Measurements from ENCODE around the gene CNTNAP2. TPM values are rescaled to one million over a fixed set of nuclear protein-coding genes. Genes with fewer than 3 reads are reported as not detected.

Gene CNTNAP2
- total and polyA plus RNA-seq, 3 experiments from 2014 or later, result not detected

DNA sequence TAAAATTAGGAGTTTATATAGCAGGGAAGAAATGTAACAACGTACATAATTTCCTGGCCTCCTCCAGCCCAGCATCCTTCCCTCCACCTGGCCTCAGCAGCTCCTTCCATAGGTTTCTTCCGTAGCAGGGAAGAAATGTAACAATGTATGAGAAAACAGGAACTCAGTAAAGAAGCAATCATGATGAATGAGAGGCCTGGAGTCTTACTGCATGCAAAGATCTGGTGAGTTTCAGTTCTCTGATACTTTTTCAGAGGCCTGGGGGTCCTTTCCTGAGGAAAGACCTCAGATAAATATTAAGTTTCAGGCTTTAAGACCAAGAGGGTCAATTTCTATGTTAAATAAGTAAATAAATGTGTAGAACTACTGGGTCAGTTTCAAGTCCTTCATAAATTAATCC is 2318.3 kb downstream of the CNTNAP2 start:
- no peaks in the 10 kb centered on the region for H3K36me3 Mint-ChIP-seq
- no peaks in the 10 kb centered on the region for H3K4me1 Mint-ChIP-seq
- no peak overlapping the region for H3K4me3 Mint-ChIP-seq
- Histone ChIP-seq H3K4me3 (ENCODE audit: low read length) (no peak overlapping the region), H3K27ac (ENCODE audit: low read depth, low read length) (no peak overlapping the region), H3K4me1 (ENCODE audit: insufficient read depth, low read length) (no peaks in the 10 kb centered on the region), H3K9me3 (ENCODE audit: low read length) (no peaks in the 10 kb centered on the region), H3K36me3 (ENCODE audit: insufficient read depth, low read length) (no peaks in the 10 kb centered on the region), H3K27me3 (ENCODE audit: insufficient read depth, low read length, poor library complexity, severe bottlenecking) (no peaks in the 10 kb centered on the region)
- no peak overlapping the region for H3K27ac Mint-ChIP-seq
- H3K27me3 Mint-ChIP-seq, result peaks cover 0 to 6% of the 10 kb centered on the region in 2 donors
- DNase-seq, result no peak
- ChIA-PET CTCF (no interaction called here), POLR2A (no interaction called here)
- H3K9me3 Mint-ChIP-seq, result peaks cover 0 to 3% (median 0%) of the 10 kb centered on the region in 5 donors

DNA sequence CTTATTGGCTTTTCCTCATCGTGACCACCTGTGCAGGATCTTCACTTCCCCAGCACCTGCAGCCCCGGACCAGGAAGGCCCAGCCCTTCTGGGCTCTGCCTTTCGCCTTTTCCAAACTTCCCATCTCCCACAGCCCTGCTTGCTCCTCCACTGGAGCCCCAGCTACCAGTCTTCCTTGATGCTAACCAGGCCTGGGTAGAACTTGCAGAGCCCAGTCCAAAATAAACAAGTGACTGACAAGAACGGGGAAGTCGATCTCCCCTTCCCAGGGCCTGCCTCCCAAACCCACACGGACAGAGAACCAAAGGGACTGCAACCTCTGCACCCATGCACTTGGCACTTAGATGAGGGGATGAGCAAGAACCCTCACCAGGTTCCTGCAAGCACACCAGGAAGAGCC is 2319.1 kb downstream of the CNTNAP2 start:
- H3K4me1 Mint-ChIP-seq, result no peaks in the 10 kb centered on the region
- H3K27me3 ChIP-seq (ENCODE audit: insufficient read depth, low read length, poor library complexity, severe bottlenecking), result no peaks in the 10 kb centered on the region
- H3K27ac Mint-ChIP-seq, result no peak overlapping the region
- POLR2A ChIA-PET, result no interaction called here
- H3K9me3 Mint-ChIP-seq, result no peaks in the 10 kb centered on the region
- H3K27me3 Mint-ChIP-seq, result peaks cover 4% of the 10 kb centered on the region in 2 donors
- no peak overlapping the region for H3K27ac ChIP-seq (ENCODE audit: low read depth, low read length)
- no peaks in the 10 kb centered on the region for H3K36me3 Mint-ChIP-seq
- H3K9me3 ChIP-seq (ENCODE audit: low read length), result no peaks in the 10 kb centered on the region
- H3K4me1 ChIP-seq (ENCODE audit: insufficient read depth, low read length), result no peaks in the 10 kb centered on the region
- H3K36me3 ChIP-seq (ENCODE audit: insufficient read depth, low read length), result no peaks in the 10 kb centered on the region
- no peak overlapping the region for H3K4me3 Mint-ChIP-seq
- H3K4me3 ChIP-seq (ENCODE audit: low read length), result no peak overlapping the region
- CTCF ChIA-PET, result no interaction called here
- DNase-seq, result no peak

DNA sequence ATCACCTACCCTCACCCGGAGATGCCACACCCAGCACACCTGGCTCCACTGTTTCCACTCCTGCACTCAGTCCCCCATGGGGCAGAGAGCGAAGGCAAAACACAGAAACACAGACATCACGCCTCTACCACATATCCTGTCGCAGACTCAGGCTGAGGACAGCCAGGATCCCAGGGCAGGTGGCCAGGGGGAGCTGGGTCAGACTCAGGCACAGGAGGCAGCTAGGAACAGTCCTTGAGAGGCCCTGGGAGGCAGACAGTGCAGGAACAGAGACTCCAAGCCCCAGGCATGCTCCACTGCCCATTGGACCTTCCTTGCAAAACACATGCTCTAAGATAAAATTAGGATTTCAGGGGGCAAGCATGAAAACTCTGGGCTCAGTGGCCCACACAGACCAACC is 2319.5 kb downstream of the CNTNAP2 start:
- Mint-ChIP-seq H3K27me3 (peaks cover 4% of the 10 kb centered on the region in 2 donors), H3K4me3 (no peak overlapping the region), H3K27ac (no peak overlapping the region), H3K9me3 (no peaks in the 10 kb centered on the region), H3K36me3 (no peaks in the 10 kb centered on the region), H3K4me1 (no peaks in the 10 kb centered on the region)
- no peaks in the 10 kb centered on the region for H3K36me3 ChIP-seq (ENCODE audit: insufficient read depth, low read length)
- ChIA-PET POLR2A (no interaction called here), CTCF (no interaction called here)
- no peaks in the 10 kb centered on the region for H3K9me3 ChIP-seq (ENCODE audit: low read length)
- no peak overlapping the region for H3K4me3 ChIP-seq (ENCODE audit: low read length)
- H3K27me3 ChIP-seq (ENCODE audit: insufficient read depth, low read length, poor library complexity, severe bottlenecking), result no peaks in the 10 kb centered on the region
- H3K4me1 ChIP-seq (ENCODE audit: insufficient read depth, low read length), result no peaks in the 10 kb centered on the region
- no peak overlapping the region for H3K27ac ChIP-seq (ENCODE audit: low read depth, low read length)
- DNase-seq, result no peak

DNA sequence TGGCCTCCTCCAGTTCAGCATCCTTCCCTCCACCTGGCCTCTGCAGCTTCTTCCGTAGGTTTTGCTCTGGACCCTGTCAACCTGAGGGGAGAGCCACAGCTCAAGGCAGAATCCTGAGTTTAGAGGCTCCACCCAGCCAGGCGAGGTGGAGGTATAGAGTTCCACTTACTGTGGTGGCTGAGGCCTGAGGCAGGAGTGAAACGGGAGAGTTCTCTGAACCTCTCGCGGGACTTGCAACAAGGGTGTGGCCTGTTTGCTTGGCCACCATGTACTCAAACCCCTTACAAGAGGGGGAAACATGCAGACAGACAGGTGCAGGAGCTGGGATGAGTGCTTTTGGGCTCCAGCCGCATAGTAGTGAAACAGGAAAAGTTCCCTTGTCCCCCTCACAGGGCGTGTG is 2320.0 kb downstream of the CNTNAP2 start:
- Mint-ChIP-seq H3K27ac (no peak overlapping the region), H3K36me3 (peaks cover 0 to 1% (median 0%) of the 10 kb centered on the region in 3 donors), H3K9me3 (no peaks in the 10 kb centered on the region), H3K4me1 (no peaks in the 10 kb centered on the region), H3K27me3 (peaks cover 4% of the 10 kb centered on the region in 2 donors), H3K4me3 (no peak overlapping the region)
- POLR2A ChIA-PET, result no interaction called here
- Histone ChIP-seq H3K4me1 (ENCODE audit: insufficient read depth, low read length) (no peaks in the 10 kb centered on the region), H3K27ac (ENCODE audit: low read depth, low read length) (no peak overlapping the region), H3K27me3 (ENCODE audit: insufficient read depth, low read length, poor library complexity, severe bottlenecking) (no peaks in the 10 kb centered on the region), H3K4me3 (ENCODE audit: low read length) (no peak overlapping the region), H3K36me3 (ENCODE audit: insufficient read depth, low read length) (no peaks in the 10 kb centered on the region), H3K9me3 (ENCODE audit: low read length) (no peaks in the 10 kb centered on the region)
- CTCF ChIA-PET, result no interaction called here
- no peak for DNase-seq

DNA sequence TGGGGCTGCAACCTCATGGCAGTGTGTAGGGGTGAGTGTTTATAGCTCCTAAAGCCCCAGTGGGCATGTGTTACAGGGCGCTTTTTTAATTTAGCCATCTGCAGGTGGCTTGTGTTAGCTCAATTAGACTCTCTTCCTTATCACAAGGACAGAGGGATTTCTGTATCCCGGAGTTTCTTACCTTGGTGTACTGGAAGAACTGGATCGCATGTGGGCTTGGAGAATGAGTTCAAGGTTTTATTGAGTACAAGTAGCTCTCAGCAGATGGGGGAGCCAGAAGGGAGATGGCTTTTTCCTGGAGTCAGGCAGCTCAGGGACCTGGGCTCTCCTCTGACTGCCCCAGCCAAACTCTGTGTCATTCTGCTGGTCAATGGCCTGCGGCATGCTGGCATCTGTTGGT is 2320.4 kb downstream of the CNTNAP2 start:
- Histone ChIP-seq H3K4me3 (ENCODE audit: low read length) (no peak overlapping the region), H3K36me3 (ENCODE audit: insufficient read depth, low read length) (no peaks in the 10 kb centered on the region), H3K4me1 (ENCODE audit: insufficient read depth, low read length) (no peaks in the 10 kb centered on the region), H3K9me3 (ENCODE audit: low read length) (no peaks in the 10 kb centered on the region), H3K27ac (ENCODE audit: low read depth, low read length) (no peak overlapping the region), H3K27me3 (ENCODE audit: insufficient read depth, low read length, poor library complexity, severe bottlenecking) (no peaks in the 10 kb centered on the region)
- no peaks in the 10 kb centered on the region for H3K9me3 Mint-ChIP-seq
- ChIA-PET CTCF (no interaction called here), POLR2A (no interaction called here)
- no peak overlapping the region for H3K27ac Mint-ChIP-seq
- DNase-seq, result no peak
- H3K27me3 Mint-ChIP-seq, result peaks cover 4 to 5% of the 10 kb centered on the region in 2 donors
- no peaks in the 10 kb centered on the region for H3K4me1 Mint-ChIP-seq
- no peak overlapping the region for H3K4me3 Mint-ChIP-seq
- peaks cover 0 to 1% (median 0%) of the 10 kb centered on the region in 3 donors for H3K36me3 Mint-ChIP-seq

DNA sequence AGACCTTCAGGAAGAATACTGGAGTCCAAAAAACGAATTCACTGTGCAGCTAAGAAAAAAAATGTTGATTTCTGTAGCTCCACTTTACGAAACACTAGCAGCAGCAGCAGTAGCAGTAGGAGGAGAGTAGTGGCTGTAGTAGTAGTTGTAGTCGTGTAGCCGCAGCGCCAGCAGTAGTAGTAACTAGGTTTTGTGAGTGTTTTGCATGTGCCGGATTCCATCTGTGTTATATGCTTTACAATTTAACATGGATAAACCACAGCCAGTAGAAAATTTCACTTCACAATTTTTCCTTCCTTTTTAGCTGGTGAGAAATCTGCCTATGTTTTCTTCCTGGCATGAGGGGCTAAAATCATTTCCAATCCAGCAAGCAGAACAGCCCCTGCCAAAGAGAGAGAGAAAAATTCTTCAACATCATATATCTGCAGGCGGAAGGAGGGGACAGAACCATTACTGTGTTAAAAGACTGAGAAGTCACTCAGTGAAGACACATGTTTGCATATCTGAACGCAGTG is 2325.6 kb downstream of the CNTNAP2 start:
- CTCF ChIA-PET, result interaction anchor here (0.9 kb wide), 1 partner anchor 14 kb away, joined by 3 read pairs; no protein-coding TSS in a partner anchor
- H3K4me1 ChIP-seq (ENCODE audit: insufficient read depth, low read length), result no peaks in the 10 kb centered on the region
- Mint-ChIP-seq H3K4me3 (no peak overlapping the region), H3K9me3 (peaks cover 0 to 3% (median 0%) of the 10 kb centered on the region in 5 donors), H3K27me3 (peaks cover 4 to 5% of the 10 kb centered on the region in 2 donors), H3K36me3 (peaks cover 0 to 1% (median 0%) of the 10 kb centered on the region in 3 donors), H3K27ac (no peak overlapping the region), H3K4me1 (no peaks in the 10 kb centered on the region)
- H3K9me3 ChIP-seq (ENCODE audit: low read length), result no peaks in the 10 kb centered on the region
- no peaks in the 10 kb centered on the region for H3K27me3 ChIP-seq (ENCODE audit: insufficient read depth, low read length, poor library complexity, severe bottlenecking)
- no peak for DNase-seq
- POLR2A ChIA-PET, result no interaction called here
- no peak overlapping the region for H3K4me3 ChIP-seq (ENCODE audit: low read length)
- H3K36me3 ChIP-seq (ENCODE audit: insufficient read depth, low read length), result no peaks in the 10 kb centered on the region
- no peak overlapping the region for H3K27ac ChIP-seq (ENCODE audit: low read depth, low read length)

DNA sequence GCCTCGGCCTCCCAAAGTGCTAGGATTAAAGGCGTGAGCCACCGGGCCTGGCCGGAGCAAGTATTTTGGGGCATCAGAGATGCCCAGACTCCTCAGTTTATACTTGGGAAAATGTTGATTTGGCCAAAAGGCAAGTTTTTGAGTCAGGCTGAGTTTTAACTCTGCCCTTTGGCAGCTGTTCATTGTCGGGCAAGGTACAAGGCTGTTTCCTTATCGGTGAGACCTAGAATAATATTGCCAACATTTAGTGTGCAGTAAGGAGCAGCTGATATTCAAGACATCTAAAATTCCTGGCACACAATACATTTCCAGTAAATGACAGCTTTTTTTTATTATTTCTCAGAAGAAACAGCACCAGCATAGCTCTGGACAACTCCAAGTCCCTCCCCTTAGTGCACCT is 2326.3 kb downstream of the CNTNAP2 start:
- H3K4me1 Mint-ChIP-seq, result no peaks in the 10 kb centered on the region
- H3K9me3 Mint-ChIP-seq, result peaks cover 0 to 3% (median 0%) of the 10 kb centered on the region in 5 donors
- peaks cover 0 to 1% (median 0%) of the 10 kb centered on the region in 3 donors for H3K36me3 Mint-ChIP-seq
- H3K4me3 ChIP-seq (ENCODE audit: low read length), result no peak overlapping the region
- DNase-seq, result no peak
- H3K27ac Mint-ChIP-seq, result no peak overlapping the region
- ChIA-PET CTCF (no interaction called here), POLR2A (no interaction called here)
- no peaks in the 10 kb centered on the region for H3K4me1 ChIP-seq (ENCODE audit: insufficient read depth, low read length)
- H3K36me3 ChIP-seq (ENCODE audit: insufficient read depth, low read length), result no peaks in the 10 kb centered on the region
- no peaks in the 10 kb centered on the region for H3K9me3 ChIP-seq (ENCODE audit: low read length)
- H3K27ac ChIP-seq (ENCODE audit: low read depth, low read length), result no peak overlapping the region
- no peaks in the 10 kb centered on the region for H3K27me3 ChIP-seq (ENCODE audit: insufficient read depth, low read length, poor library complexity, severe bottlenecking)
- no peak overlapping the region for H3K4me3 Mint-ChIP-seq
- peaks cover 4 to 5% of the 10 kb centered on the region in 2 donors for H3K27me3 Mint-ChIP-seq

DNA sequence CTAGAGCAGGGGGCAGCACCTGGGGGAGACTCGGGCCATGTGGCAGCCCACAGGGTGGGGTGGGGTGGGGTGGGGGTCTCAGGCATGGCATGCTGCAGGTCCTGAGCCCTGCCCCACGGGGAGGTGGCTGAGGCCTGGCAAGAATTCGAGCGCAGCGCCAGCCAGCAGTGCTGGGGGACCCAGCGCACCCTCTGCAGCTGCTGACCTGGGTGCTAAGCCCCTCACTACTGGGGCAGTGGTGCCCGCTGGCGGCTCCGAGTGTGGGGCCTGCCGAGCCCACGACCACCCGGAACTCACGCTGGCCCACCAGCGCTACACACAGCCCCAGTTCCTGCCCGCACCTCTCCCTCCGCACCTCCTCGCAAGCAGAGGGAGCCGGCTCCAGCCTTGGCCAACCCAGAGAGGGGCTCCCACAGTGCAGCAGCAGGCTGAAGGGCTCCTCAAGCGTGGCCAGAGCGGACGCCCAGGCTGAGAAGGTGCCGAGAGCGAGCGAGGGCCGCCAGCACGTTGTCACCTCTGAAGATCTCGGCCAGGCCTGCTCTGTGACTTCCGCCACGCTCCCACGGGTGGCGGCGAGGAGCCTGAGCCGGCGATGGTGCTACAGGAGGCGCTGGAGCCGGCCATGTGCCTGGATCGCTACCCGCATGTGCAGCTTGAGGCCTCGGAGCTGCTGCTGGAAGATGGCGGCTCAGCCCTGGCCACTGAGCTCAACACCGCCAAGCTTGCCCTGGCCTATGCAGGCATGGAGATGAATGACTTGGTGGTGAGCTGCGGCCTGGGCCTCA is 2328.9 kb downstream of the CNTNAP2 start:
- H3K9me3 Mint-ChIP-seq, result peaks cover 0 to 3% (median 0%) of the 10 kb centered on the region in 5 donors
- CTCF ChIA-PET, result no interaction called here

More for the DNA sequence above, 2328.9 kb downstream of the CNTNAP2 start:
- H3K4me3 Mint-ChIP-seq, result no peak overlapping the region
- peaks cover 1 to 2% of the 10 kb centered on the region in 2 donors for H3K27me3 Mint-ChIP-seq
- POLR2A ChIA-PET, result no interaction called here
- DNase-seq, result no peak
- peaks cover 0 to 3% (median 0%) of the 10 kb centered on the region in 3 donors for H3K36me3 Mint-ChIP-seq
- Histone ChIP-seq H3K4me1 (ENCODE audit: insufficient read depth, low read length) (no peaks in the 10 kb centered on the region), H3K27ac (ENCODE audit: low read depth, low read length) (no peak overlapping the region), H3K27me3 (ENCODE audit: insufficient read depth, low read length, poor library complexity, severe bottlenecking) (no peaks in the 10 kb centered on the region), H3K9me3 (ENCODE audit: low read length) (no peaks in the 10 kb centered on the region), H3K36me3 (ENCODE audit: insufficient read depth, low read length) (no peaks in the 10 kb centered on the region), H3K4me3 (ENCODE audit: low read length) (no peak overlapping the region)
- H3K27ac Mint-ChIP-seq, result no peak overlapping the region
- no peaks in the 10 kb centered on the region for H3K4me1 Mint-ChIP-seq

Measured in CD8-positive, alpha-beta memory T cell (primary cell).